ENCODE measurements around the gene C17orf75.
"Not testable (repeated sequence)": the region's sequence is repeated elsewhere in the genome, so short reads cannot be mapped to it uniquely, and the experiment has no call there.

The C17orf75 gene, protein sequence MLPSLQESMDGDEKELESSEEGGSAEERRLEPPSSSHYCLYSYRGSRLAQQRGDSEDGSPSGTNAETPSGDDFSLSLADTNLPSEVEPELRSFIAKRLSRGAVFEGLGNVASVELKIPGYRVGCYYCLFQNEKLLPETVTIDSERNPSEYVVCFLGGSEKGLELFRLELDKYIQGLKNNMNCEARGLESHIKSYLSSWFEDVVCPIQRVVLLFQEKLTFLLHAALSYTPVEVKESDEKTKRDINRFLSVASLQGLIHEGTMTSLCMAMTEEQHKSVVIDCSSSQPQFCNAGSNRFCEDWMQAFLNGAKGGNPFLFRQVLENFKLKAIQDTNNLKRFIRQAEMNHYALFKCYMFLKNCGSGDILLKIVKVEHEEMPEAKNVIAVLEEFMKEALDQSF

DNA sequence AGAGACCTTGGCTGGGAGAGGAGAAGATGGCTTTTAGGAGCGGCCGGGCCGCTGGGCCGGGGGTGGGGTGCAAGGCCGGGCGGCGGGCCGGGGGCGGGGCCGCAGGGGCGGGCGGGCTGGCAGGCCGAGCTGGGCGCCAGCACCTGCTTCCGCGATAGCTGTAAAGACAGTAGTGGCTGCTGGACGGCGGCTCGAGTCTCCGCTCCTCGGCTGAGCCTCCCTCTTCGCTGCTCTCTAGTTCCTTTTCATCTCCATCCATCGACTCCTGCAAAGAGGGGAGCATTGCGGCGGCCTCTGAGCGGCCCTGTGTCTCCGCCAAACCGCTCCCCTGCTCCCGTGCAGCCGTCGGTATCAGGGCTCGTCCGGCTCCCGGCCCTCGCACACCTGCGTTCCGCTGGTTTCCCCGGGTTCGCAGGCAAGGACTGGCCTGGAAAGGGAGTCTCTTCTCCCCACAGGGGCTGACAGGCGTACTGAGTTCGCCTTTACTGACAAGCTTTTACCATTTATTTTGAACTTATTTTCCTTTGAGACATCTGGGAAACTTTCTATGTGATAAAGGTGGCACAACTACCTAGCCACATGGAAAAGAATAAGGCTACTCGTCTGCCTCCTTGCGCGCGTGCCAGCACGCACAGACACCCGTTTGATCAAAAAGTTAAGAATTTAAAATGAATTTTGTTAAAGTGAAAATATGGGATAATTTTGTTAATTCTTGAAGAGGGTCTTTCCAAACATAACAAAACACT, at the start of gene C17orf75:
Gene C17orf75, minus strand, starts transcription at position 317 of the 746 bp plus-strand sequence. Its CDS starts 34 bp downstream, at position 283.
- peak; percentile 78 for DNase-seq

DNA sequence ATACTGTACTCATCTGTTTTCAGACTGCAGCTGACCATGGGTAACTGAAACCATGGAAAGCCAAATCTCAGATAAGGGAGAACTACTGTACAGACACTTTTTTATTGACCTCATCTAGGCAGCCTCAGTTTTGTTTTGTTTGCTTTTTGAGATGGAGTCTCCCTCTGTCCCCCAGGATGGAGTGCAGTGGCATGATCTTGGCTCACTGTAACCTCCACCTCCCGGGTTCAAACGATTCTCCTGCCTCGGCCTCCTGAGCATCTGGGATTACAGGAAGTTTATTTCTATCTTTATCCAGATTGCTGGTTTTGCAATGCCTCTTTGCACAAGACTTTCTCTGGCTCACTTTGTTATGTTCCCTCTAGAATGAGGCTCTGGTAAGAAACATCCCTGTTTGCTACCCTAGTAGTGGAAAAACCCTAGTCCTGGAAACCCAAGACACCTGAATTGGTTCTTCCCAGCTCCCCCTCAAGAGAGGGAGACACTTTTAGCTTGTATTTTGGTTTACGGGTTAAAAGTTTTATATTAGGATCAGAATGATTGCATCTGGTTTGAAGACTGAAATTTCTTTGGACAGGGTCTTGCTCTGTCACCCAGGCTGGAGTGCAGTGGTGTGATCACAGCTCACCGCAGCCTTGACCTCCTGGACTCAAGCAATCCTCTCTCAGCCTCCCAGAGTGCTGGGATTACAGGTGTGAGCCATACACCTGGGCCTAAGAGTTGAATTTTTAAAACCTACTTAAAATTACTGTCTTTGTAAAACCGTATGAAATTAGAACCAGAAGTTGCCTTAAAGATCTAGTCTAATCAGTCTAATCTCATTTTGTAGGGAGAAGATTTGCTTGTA, 46.9 kb upstream of the C17orf75 start:
- DNase-seq = no peak

DNA sequence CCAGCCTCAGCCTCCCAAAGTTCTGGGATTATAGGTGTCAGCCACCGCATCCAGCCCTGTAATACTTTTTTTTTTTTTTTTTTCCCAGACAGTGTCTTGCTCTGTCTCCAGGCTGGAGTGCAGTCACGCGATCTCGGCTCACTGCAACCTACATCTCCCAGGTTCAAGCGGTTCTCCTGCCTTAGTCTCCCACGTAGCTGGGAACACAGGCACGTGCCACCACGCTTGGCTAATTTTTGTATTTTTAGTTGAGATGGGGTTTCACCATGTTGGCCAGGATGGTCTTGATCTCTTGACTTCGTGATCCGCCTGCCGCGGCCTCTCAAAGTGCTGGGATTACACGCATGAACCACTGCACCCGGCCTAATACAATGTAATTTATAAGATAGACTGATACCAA, 46.2 kb upstream of the C17orf75 start:
- not testable (repeated sequence) for DNase-seq

DNA sequence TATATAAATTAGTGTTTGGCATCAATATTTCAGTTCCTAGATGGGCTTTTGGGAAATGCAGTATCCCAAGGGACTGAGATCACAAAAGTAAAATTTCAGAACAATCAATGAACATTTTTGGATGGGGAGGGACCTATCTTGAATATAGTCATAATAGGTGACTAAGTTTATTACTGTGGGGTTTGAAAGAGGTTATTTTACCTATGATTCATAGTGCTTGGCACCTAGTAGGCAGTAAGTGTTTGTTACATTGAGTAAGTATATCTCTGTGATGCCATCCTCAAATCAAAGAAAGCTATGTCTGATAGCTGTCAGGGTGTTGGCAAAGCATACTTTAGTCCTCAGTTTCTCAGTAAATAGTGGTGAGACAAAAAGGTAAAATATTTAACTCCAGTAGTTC, 44.9 kb upstream of the C17orf75 start:
- DNase-seq = no peak

DNA sequence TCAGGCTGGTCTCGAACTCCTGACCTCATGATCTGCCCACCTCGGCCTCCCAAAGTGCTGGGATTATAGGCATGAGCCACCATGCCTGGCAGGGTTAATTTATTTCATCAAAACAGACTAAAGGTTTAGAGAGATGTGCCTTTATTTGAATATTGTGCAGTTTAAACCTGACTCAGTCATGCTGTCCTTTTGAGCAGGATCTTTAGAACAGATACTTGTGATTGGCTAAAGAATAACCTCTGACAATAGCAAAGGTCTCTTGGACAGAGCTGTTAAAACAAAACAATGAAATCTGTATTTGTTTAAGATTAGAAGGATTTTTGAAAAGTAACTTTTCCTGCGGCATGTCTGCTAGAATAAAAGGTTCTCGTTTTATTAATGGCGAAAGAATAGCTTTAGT, 44.0 kb upstream of the C17orf75 start:
- DNase-seq = no peak

DNA sequence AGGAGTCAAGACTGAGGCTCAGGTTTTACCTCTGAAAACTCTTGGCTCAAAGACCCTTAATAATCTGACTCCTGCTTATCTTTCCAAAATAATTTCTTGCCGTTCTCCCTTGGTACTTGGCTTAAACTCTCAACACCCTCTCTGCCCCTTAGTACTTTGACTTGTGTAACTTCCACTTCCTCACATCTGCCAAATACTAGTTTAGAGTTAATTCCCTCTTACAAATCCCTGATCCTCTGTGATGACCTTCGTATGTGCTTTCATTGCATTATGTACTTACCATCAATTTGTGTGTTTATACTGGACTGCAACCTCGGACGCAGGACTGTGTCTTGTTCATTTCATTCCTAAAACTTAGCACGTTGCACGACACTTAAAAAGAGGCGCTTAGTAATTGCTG, 43.1 kb upstream of the C17orf75 start:
- no peak for DNase-seq

DNA sequence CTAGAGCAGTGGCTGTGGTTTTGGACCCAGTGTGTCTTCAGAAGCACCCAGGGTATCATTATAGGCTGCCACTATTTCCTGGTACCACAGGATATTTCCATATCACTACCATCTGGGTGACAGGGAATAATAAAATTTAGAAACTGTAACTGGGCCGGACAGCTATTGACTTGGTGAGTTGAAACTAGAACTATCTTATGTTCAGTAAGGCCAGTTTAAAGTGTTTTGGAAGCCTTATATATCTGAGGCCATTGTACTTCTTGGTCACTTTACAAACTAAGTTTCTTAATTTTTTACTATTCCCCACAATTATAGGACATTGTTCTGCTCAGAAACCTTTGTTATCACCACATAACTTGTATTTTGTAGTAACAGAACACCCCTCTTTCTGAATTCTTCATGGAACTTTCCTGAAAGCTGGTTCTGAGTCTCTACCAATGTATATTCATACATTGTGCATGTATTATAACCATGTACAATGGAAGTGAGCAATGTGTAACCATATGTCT, 42.0 kb upstream of the C17orf75 start:
- no peak for DNase-seq

DNA sequence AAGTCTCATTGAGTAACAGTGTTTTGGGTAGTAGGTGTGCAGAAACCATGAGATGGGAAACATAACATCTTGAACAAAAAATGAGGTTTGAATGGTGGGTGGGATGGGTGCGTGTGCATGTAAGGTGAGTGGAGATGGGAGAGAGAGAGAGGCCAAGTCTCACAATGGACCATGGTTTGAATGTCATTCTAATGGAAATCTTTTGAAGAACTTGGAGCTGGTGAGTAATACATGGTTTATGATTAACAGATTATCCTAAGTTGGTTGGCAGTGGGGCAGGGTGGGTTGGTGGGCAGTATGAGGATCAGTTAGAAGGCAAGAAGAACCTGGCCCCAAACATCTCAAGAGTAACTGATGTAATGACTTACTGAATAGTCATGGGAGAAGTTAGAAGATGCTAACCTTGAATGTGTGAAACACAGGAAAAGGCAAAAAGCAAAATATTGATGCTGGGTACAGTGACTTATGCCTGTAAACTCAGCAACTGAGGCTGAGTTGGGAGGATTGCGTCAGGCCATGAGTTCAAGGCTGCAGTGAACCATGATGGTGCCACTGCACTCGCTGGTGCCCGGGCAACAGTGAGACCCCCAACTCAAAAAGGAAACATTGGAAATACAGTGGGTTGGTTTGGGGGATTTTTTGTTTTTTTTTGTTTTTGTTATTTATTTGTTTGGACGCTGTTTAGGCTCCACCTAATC, 40.7 kb upstream of the C17orf75 start:
- no peak for DNase-seq

DNA sequence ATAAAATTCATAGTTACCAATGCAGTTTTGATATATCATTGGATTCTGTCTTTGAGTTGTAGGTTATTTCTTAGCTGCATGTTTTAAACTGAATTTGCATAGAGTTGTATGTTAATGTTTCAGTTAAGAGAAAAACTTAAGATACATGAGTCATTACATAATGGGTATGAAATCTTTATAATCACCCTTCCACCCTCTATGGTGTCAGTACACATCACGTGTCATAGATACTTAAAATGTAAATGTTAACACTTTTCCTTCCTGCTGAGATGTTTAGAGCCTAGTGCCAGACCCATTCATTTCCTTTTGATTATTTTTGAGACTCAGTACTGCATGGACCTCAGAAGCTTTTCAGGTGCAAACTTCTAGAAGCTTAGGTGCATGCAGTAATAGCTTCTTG, 28.5 kb upstream of the C17orf75 start:
- DNase-seq = no peak

DNA sequence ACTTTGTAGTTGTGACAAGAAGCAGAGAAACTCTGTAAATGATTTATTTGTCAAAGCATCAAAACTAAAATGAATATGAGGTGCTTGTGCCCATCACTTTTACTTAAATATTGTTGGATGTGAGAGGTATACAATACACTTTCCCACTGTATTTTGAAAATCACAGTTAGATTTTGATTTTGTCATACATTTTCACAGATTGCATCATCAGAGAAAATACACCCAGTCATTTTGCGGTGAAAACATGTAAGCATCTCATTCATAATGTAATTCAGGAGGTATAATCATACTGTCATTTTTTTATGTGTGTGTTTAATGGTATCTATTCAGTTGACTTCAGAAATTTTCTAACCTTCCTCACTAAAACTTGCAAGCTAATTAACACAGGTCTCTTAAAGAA, 19.3 kb upstream of the C17orf75 start:
- no peak for DNase-seq

DNA sequence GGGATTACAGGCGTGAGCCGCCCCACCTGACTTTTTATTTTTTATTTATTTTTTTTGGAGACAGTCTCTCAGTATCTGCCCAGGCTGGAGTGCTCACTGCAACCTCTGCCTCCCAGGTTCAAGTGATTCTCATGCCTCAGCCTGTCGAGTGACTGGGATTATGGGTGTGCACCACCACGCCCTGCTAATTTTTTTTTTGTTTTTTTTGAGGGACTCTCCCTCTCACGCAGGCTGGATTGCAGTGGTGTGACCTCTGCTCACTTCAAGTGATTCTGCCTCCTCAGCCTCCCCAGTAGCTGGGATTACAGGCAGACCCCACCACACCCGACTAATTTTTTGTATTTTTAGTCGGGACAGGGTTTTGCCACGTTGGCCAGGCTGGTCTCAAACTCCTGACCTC, 15.6 kb upstream of the C17orf75 start:
- DNase-seq = no peak

DNA sequence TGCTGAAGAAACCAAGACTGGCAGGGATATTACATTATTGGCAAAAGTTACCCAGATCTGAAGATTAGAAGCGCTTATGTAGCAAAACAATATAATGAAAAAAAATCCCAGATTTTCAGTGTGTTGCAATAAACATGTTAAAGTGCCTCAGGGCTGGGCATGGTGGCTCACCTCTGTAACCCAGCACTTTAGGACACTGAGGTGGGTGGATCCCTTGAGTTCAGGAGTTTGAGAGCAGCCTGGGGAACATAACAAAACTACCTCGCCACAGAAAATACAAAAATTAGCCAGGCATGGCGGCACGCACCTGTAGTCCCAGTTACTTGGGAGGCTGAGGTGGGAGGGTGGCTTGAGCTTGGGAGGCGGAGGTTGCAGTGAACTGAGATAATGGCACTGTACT, 14.8 kb upstream of the C17orf75 start:
- DNase-seq = no peak

DNA sequence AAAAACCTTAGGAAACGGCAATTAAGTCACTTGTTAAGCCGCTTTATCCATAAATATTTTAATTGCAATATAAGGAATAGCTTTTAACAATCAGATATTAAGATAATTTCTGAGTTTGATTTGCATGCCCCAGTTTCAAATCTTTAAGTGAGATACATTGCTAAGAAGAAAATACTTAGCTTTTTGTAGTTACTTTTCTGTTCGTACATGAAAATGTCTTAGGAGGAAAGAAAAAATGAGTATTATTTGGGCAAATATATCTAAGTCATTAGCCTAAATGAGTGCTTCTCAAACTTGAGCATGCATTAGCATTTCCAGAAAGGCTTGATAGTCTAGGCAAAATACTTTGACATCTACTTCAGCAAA, 14.4 kb upstream of the C17orf75 start:
- DNase-seq = no peak

DNA sequence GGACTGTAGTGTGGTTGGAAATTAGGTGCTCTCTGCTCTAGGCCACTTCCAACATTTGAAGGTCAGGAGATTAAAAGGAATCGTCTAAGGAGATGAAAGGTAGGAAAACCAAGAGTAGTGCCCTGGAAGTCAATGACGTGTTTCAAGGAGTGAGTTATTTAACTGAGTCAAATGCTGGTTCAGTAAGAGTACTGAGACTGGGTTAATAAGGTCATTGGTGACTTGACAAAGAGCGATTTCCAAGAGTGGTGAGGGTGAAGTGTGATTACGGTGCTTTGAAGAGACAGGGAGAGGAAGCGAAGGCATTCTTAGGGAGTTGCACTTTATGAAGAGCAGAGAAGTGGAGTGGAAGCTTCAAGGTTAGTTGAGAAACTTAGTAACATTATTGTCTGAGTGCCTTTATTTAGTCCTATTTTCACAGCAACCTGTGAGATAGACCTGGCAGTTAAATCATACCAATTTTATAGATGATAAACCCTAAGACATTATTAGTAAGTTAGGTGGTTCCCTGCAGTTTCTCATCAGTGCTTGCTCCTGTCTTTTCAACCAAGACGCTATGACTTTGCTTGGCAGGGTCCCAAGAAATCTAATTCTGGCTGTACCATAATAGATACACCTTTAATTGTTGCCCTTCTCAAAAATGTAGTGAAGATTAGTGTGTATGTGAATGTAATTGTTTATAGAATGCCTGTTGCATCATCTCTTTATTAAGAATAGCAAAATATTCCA, 13.8 kb upstream of the C17orf75 start:
- DNase-seq = no peak

DNA sequence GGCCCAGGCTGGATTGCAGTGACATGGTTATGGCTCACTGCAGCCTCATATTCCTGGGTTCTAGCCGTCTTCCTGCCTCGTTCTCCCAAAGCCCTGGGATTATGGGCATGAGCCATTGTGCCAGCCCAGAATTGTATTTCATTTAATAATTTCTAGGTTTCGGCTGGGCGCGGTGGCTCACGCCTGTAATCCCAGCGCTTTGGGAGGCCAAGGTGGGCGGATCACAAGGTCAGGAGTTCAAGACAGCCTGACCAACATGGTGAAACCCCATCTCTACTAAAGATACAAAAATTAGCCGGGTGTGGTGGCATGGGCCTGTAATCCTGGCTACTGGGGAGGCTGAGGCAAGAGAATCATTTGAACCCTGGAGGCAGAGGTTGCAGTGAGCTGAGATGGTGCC, 10.8 kb upstream of the C17orf75 start:
- not testable (repeated sequence) for DNase-seq

DNA sequence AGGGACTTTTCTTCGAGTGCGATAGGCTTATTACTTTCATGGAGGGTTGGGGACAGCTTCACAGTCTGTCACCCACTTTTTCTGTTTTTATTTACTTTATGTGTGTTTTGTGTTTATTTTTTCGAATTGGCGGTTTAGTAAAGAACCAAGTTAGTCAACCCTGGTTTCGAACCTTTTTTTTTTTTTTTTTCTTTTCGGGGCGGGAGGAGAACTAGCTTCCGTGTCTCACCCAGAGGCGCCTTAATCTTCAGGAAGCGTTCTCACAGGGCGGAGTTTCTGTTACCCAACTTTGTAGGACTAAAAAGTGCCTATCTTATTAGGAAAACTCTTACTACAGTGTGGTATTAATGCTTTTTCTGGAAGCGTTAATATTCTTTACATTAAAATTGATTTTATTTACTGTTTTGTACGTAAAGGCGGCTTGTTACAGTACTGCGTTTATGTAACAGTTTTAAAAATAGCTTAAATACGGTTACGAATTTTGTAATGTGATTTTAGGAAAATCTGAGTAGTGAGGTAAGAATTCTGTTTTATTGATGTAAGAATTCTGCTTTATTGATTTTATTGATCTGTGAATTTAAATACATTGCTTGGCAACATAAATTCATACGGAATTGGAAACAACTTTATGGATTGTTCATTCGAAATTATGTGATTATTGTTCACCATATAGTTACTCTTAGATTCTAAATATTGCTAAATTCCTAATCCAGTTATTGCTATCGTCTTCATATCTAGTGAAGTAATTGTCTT, 8.9 kb upstream of the C17orf75 start:
- no peak for DNase-seq

DNA sequence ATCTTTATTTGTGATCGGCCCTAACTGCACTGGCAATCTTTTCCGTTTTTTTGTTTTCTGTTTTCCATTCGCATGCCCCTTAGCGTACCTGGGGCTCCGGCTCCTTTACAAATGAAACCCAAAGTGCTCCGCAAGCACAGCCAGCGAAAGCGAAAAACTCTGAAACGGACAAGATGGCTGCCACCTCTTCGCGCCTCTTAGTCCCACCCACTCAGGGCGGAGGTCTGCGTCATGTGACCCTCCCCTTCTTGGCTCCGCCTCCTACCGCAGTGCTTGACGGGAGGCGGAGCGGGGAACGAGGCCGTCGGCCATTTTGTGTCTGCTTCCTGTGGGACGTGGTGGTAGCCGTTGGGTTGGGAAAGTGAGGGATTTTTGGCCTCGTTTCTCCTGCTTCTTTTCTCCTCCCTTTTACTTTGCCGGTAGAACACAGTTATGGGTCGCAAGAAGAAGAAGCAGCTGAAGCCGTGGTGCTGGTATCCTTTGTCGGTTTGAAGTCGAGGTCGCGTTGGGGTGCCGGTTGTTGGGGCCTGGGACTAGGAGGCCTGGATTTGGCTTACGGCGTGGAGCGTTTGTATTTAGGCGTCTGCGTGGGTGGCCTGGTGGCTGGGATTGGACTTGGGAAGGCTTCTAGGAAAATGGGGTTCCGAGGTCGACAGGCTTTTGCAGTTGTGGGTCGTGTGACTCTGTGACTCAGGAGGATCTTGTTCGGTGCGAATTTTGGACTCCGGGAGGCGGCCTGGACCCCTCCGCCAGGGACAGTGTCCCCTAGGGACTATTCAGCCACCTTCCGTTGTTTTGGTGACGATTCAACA, 8.1 kb upstream of the C17orf75 start, which contains the start of gene ZNF207:
Gene ZNF207, plus strand, starts transcription at position 304 of the 812 bp plus-strand sequence. Its CDS starts 129 bp downstream, at position 433.
- DNase-seq = peak; percentile 91

DNA sequence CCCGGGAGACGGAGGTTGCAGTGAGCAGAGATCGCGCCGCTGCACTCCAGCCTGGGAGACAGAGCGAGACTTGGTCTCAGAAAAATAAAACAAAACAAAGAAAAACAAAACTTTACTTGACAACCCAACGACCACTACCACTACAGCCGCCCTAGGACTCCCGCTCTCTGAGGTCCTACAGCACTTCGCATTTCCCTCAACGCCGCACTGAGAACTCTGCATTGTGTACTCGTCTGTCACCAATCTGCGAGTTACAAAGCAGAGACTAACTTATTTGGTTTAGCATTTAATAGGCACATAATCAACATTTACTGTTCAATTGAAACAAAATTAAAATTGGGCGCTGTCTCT, 7.5 kb upstream of the C17orf75 start:
- no peak for DNase-seq

DNA sequence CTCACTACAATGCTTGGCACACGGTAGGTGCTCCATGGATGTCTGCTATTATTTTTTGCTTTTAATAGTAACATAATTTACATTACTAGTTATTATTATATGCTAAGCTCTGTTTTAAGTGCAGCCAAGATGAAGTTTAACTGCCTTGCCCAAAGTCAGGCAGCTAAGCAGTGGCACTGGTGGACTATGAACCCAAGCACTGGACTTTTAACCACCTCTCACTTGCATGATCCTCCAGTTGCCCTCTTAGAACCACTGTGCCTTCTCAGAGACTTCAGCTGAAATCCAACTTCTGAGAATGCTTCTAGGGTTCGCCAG, 6.5 kb upstream of the C17orf75 start:
- no peak for DNase-seq

DNA sequence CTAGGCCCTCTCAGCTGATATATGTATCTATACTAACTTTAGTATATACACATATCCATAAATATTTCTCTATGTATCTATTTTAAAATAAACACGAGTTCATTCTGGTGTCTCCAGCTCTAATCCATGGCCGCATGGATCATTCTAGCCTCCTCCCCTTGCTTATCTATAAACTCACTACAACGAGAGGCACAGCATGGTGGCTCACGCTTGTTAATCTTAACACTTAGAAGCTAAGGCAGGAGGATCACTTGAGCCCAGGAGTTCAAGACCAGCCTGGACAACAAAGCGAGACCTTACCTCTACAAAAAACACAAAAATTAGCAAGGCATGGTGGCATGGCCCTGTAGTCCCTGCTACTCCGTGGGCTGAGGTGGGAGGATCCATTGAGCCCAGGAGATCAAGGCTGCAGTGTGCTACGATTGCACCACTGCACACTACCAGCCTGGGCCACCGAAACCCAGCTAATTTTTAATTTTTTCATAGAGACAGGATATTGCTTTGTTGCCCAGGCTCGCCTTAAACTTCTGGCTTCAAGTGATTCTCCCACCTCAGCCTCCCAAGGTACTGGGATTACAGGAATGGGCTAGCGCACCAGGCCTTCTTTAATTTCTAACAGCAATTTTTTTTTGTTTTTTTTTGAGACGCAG, 4.1 kb upstream of the C17orf75 start:
- no peak for DNase-seq
